ENCODE results near the gene TRABD. TPM values are rescaled to one million over a fixed set of nuclear protein-coding genes. Genes with fewer than 3 reads are reported as not detected.

The TRABD gene
- total RNA-seq, 3 donors from 2014 or later: 36.8 to 52.6 (median 42.7) TPM

- DNase-seq: no peak
- no peak for ATAC-seq
- H3K36me3 ChIP-seq (ENCODE audit: low read depth): no peaks in the 10 kb centered on the region
- TF ChIP-seq CTCF (IDR thresholded peaks at IDR 0.05): no peak
- H3K4me3 ChIP-seq: no peak overlapping the region
- peaks cover 42% of the 10 kb centered on the region for H3K4me1 ChIP-seq (ENCODE audit: low read depth)
- H3K9me3 ChIP-seq: no peaks in the 10 kb centered on the region
- intact Hi-C loops (cut with DNase I, micrococcal nuclease): loop anchor here in 1 of 2 donors (10.0 kb wide), 1 partner anchor 252 kb away; no protein-coding TSS in a partner anchor
Observed at GRCh38 chr22:50242406-50242949, 56.8 kb downstream of the TRABD start.

- no peaks in the 10 kb centered on the region for H3K36me3 ChIP-seq (ENCODE audit: low read depth)
- no peak for DNase-seq
- peak; percentile 42 for ATAC-seq
- H3K4me1 ChIP-seq (ENCODE audit: low read depth): peaks cover 50% of the 10 kb centered on the region
- H3K4me3 ChIP-seq: peak overlapping the region; percentile 68
- TF ChIP-seq CTCF (IDR thresholded peaks at IDR 0.05): no peak
- intact Hi-C loops (cut with DNase I, micrococcal nuclease): loop anchor here in 1 of 2 donors (10.0 kb wide), 1 partner anchor 251 kb away; no protein-coding TSS in a partner anchor
- no peaks in the 10 kb centered on the region for H3K9me3 ChIP-seq
Observed at GRCh38 chr22:50243685-50244419, 58.1 kb downstream of the TRABD start.

- Histone ChIP-seq H3K4me3 (peak within 1 kb of the TSS; percentile 68), H3K9me3 (no peaks in the 10 kb centered on the region), H3K36me3 (ENCODE audit: low read depth) (no peaks in the 10 kb centered on the region), H3K4me1 (ENCODE audit: low read depth) (peaks cover 54% of the 10 kb centered on the region)
- intact Hi-C loops (cut with DNase I, micrococcal nuclease): loop anchor here in 1 of 2 donors (10.0 kb wide), 1 partner anchor 250 kb away; no protein-coding TSS in a partner anchor
- ATAC-seq: peak; percentile 90
- no peak for TF ChIP-seq CTCF (IDR thresholded peaks at IDR 0.05)
- DNase-seq: peak; percentile 96 to 98 (median 97)
Observed at GRCh38 chr22:50244420-50245213, 58.9 kb downstream of the TRABD start, which contains the start of gene TUBGCP6. TSS of gene TUBGCP6 (minus strand) at chr22:50245023. CDS start at chr22:50244459, 564 bp downstream.

- H3K36me3 ChIP-seq (ENCODE audit: low read depth): no peaks in the 10 kb centered on the region
- no peaks in the 10 kb centered on the region for H3K9me3 ChIP-seq
- peak overlapping the region; percentile 68 for H3K4me3 ChIP-seq
- peak; percentile 42 for ATAC-seq
- intact Hi-C loops (cut with DNase I, micrococcal nuclease): loop anchor here in 1 of 2 donors (10.0 kb wide), 1 partner anchor 249 kb away; no protein-coding TSS in a partner anchor
- peak in 2 of 3 donors; percentile 55 to 66 for DNase-seq
- TF ChIP-seq CTCF (IDR thresholded peaks at IDR 0.05): no peak
- H3K4me1 ChIP-seq (ENCODE audit: low read depth): peaks cover 62% of the 10 kb centered on the region
Observed at GRCh38 chr22:50245214-50246072, 59.7 kb downstream of the TRABD start.
